Measurements from ENCODE around the gene GAL3ST3.
"Not testable (repeated sequence)": the region's sequence is repeated elsewhere in the genome, so short reads cannot be mapped to it uniquely, and the experiment has no call there.

The GAL3ST3 gene

GRCh38 chr11:66042996-66043906 is 5.7 kb downstream of the GAL3ST3 start:
- no peak for DNase-seq

DNA sequence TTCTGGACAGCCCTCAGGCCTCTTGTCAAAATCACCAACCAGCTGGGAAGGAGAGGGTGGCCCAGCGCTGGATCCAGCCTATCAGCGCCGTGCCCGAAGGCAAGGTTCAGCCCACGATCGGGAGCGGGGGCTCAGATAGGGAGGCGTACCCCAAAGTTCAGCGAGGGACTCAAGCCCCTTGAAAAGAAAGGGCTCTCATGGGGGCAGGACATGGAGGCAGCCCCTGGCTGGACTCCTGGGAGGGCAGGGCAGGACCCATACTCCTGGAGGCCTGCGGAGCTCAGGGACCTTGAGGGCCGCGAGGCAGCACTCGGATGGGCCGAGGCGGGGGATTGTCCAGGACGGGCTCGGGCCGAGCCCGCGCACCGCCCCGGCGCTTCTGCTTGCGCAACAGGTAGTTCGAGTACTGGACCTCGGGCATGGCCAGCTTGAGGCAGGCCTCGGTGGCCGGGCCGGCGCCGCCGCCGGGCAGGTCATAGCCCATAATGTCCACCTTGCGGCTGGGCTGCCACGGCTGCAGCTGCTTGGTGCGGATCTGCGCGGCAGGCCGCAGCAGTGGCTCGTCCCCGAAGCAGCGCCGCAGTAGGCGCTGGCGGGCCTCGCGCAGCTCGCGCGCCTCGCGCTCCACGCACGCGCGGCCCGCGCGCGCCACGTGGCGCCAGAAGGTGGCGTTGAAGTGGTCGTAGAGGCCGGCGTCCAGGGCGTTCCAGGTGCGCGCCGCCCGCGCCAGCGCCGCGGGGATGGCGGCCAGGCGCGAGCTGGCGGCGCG is 6.5 kb downstream of the GAL3ST3 start:
- no peak for DNase-seq

DNA sequence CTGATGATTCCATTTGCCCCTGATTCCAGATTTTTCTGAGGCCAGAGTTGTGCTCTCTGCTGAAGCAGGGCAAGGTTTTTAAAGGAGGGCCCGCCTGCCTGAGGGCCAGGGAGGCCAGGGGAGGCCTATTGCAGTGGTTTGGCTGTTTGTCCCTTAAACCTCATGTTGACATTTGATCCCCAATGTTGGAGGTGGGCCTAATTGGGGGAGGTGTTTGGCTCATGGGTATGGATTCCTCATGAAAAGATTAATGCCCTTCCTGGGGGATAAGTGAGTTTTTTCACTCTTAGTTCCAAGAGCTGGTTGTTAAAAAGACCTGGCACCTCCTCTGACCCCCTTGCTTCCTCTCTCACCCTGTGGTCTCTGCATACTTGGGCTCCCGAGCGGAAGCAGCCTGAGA is 9.2 kb downstream of the GAL3ST3 start:
- no peak for DNase-seq

DNA sequence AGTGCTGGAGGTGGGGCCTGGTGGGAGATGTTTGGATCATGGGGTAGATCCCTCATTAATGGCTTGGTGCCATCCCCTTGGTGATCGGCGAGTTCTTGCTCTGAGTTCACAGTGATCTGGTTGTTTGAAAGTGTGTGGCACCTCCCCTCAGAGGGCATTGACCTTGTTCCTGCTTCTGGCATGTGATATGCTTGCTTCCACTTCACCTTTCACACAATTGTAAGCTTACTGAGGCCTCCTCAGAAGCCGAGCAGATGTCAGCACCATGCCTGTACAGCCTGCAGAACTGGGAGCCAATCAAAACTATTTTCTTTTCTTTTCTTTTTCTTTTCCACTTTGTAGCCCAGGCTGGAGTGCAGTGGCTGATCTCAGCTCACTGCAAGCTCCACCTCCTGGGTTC is 11.6 kb downstream of the GAL3ST3 start:
- DNase-seq = no peak

GRCh38 chr11:66036334-66036710 is 12.6 kb downstream of the GAL3ST3 start:
- DNase-seq = no peak

GRCh38 chr11:66035653-66036333 is 13.2 kb downstream of the GAL3ST3 start:
- DNase-seq = no peak

DNA sequence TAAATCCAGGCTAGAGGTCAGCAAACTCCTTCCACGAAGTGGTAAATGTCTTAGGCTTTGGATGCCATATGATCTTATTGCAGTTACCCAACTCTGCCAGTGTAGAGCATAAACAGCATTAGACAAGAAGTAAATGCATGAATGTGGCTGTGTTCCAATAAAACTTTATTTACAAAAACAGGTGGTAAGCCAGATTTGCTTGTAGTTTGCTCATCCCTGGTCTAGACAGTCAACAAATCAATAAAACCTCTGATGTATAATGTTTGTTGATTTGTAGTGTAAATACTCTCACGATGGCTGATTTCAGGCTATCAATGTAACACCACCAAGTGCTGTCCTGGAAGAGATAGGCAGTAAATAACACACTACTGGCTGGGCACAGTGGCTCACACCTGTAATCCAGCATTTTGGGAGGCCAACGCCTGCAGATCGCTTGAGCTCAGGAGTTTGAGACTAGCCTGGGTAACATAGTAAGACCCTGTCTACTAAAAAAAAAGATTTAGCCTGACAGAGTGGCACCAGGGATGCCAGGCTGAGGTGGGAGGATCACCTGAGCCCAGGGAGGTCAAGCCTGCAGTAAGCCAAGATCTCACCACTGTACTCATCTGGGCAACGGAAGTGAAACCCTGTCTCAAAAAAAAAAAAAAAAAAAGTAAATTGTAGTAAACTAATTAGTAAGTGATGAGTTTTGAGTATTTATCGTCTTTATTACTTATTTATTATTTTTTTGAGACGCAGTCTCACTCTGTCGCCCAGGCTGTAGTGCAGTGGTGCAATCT is 15.8 kb downstream of the GAL3ST3 start:
- DNase-seq = no peak

DNA sequence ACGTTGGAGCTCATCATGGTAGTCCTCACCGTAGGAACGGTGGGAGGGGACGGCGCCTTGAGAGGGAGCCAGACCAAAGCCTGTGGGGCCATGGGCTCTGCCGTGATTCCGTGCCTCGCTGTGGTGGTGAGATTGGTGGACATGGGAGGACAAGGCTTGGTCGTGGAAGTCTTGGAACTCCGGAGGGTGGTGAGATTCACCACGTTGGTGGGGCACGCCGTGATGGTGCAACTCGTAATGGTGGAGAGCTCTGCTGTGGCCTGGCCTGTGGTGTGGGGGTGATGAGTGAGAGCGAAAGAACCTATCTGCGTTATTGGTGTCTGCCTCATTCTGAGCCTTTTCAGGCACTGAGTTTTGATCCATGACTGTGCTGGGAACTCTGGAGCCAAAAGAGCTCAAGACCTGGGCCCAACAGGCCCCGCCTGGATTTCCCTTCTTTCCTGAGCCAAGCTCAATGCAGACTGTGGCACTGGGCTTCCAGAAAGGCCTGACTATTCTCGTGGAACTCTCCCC is 22.9 kb downstream of the GAL3ST3 start, which contains the start of gene CATSPER1:
TSS of gene CATSPER1 (minus strand) at position 463 of the 513 bp plus-strand sequence. CDS start at position 363, 100 bp downstream.
- no peak for DNase-seq

DNA sequence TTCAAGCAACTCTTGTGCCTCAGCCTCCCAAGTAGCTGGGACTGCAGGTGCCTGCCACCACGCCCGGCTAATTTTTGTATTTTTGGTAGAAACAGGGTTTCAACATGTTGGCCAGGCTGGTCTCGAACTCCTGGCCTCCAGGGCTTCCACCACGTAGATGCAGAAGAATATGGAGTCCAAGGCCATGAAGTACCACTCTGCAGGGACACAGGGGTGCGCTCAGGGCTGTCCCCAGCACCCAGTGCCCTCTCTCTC is 25.8 kb downstream of the GAL3ST3 start:
- DNase-seq = not testable (repeated sequence)

- peak; percentile 83 for DNase-seq
These were observed 26.4 kb downstream of the GAL3ST3 start for GRCh38 chr11:66022401-66023185.

- DNase-seq = peak; percentile 22
These were observed 28.2 kb downstream of the GAL3ST3 start for GRCh38 chr11:66020618-66021357.

GRCh38 chr11:66020212-66020611 is 28.7 kb downstream of the GAL3ST3 start:
- no peak for DNase-seq

GRCh38 chr11:66017321-66017720 is 31.6 kb downstream of the GAL3ST3 start:
- DNase-seq = peak; percentile 27

GRCh38 chr11:66016793-66017177 is 32.2 kb downstream of the GAL3ST3 start:
- DNase-seq = no peak

DNA sequence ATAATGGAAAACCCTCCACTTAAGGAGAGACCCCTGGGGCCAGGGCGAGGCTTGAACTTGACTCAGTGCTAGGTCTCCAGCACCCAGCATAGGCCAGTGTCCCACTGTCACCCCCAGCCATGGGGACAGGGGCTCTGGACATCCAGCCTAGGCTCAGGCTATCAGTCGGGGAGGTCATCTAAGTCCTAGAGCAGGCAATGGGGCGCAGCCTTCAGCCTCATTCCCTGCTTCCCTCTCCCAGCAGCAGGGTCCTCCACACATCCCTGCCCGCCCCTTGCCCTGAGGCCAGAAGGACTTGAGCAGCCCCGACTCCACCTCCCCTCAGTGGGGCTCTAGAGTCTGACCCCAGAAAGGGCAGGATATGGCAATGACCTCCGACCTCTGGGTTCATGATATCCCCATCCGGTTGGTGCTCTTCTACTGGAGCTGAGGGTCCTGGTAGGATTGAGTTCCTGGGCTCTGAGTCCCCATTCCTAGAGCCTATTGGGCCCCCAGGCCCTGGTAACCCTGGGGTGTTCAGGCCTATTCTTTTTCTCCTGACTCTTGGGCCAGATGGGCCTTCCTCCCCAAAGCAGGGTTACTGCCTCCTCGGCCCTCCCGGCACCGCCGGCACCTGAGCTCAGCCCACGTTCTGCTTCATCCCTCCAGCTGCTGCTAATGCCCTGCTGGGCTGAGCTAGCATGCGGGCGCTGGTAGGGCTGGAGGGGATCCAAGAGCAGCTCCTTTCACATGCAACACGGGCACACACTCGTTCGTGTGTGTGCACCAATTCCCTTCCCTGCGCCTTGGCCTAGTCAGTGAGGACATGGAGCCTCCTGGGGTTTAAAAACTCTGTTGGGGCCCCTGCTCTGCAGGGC is 32.8 kb downstream of the GAL3ST3 start:
- no peak for DNase-seq

DNA sequence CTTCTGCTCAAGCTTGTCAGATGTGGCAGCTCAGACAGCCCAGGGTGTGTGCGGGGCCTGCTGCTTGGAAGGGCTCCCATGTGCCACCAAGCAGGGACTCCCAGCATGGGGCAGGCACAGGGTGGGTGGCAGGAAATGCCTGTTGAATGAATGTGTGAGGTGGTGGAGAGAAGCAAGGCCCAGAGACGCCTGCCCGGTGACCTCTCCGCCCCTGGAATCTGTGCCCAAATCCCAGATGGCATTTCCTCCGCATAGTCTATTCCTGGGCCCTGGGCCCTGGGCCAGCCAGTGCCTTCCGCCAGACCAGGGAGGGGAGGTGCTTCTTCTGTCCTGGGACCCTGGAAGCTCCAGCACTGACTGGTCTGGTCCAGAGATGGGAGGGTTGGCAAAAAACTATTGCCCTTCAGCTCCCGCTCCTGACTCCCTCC is 33.5 kb downstream of the GAL3ST3 start:
- no peak for DNase-seq

DNA sequence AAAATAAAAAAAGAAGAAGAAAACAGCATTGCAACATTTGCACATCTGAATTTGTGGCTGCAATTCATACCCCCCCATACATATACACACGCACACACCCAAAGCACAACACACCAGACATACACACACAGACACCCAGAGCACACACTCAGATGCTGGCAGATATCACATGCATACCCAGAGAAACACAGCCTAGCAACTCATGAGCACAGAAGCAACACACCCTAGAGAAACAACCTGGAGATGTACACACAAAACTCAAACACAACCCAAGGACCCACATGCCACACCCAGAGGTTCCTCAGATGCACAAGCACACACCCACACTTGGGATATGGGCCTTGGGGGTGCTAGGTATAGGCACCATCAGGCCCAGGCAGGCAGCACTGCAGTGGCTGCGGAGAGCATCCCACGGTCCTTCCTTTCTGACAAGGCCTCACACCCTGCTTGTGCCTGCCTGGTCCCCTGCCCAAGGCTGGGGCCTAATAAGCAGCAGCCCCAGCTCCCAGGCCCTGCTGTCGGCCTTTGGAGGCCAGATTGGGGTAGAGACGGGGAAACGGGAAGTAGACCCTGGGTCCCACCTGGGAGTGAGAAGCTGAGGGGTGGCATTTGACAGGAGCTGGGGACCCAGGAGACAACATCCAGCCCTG is 34.0 kb downstream of the GAL3ST3 start:
- DNase-seq = no peak

GRCh38 chr11:66013762-66014100 is 35.2 kb downstream of the GAL3ST3 start:
- no peak for DNase-seq

- no peak for DNase-seq
These were observed 35.8 kb downstream of the GAL3ST3 start for GRCh38 chr11:66012946-66013761.
